Body of pancreas (tissue), 4 donors: Measurements from ENCODE around the gene CSPG4. TPM values are rescaled to one million over a fixed set of nuclear protein-coding genes. Genes with fewer than 3 reads are reported as not detected.
"Not testable (repeated sequence)": the region's sequence is repeated elsewhere in the genome, so short reads cannot be mapped to it uniquely, and the experiment has no call there.

Experiments
- ATAC-seq: fragments of 150-250 bp; one replicate; pipeline ENCODE4 v1.9.1; 2016
- DNase-seq, 4 donors: peaks; one replicate each; pipeline ENCODE4 v3.0.0-alpha.2; 2019
- H3K27ac ChIP-seq, 4 donors: fragments of 200-600 bp; sonication (generic); 1 replicate in 3 of 4; 2 replicates in 1 of 4; pipeline versions ENCODE4 v1.5.1 to v1.6.1; 2016 to 2019; ENCODE audit warnings: mild to moderate bottlenecking in 1 of 4, mixed read lengths in 1 of 4, moderate library complexity in 1 of 4
- H3K27me3 ChIP-seq, 2 donors: fragments of 200-600 bp; sonication (generic); one replicate each; pipeline ENCODE4 v1.6.0; 2016; ENCODE audit warnings: mild to moderate bottlenecking in 1 of 2
- H3K36me3 ChIP-seq, 2 donors: fragments of 200-600 bp; sonication (generic); replicated peaks in 1 of 2; 2 replicates each; pipeline ENCODE4 v1.5.1; 2016; ENCODE audit warnings: low read depth in 2 of 2; ENCODE audit not compliant: insufficient read depth in 1 of 2
- H3K4me1 ChIP-seq: fragments of 200-600 bp; sonication (generic); one replicate; pipeline ENCODE4 v1.6.0; 2016
- H3K4me3 ChIP-seq, 2 donors: fragments of 200-600 bp; sonication (generic); 1 replicate in 1 of 2; 2 replicates in 1 of 2; pipeline ENCODE4 v1.5.1; 2016 to 2019
- H3K9me3 ChIP-seq, 3 donors: fragments of 200-600 bp; sonication (generic); 1 replicate in 2 of 3; 2 replicates in 1 of 3; pipeline ENCODE4 v1.5.1; 2016
- POLR2A ChIP-seq, 3 donors: fragments of 450-650 bp; IDR thresholded peaks; one replicate each; pipeline ENCODE4 v1.6.1; 2016; ENCODE audit warnings: antibody characterized with exemption in 3 of 3, mild to moderate bottlenecking in 2 of 3
- WGBS, 2 donors: methylation state at CpG; one replicate each; pipeline ENCODE4 v1.1.5; 2017; 5-methylcytosine and 5-hydroxymethylcytosine counted together
- intact Hi-C: fragments of 100-400 bp; cut with DNase I; formaldehyde crosslinking; loops from one replicate; pipeline ENCODE4 v1.15.1; 2023
- total RNA-seq, 2 donors: library from RNA; depleted of rRNA; stranded (reverse); fragments of >200 nt; gene quantifications; one replicate each; pipeline ENCODE4 v1.1.0, GENCODE V29; 2016
- TF ChIP-seq, protein P1 (sequence below), 7 experiments: fragments of 450-650 bp in 4 of 7; fragments of 200-600 bp in 3 of 7; sonication (generic) in 3 of 7; IDR thresholded peaks; one replicate each; pipeline ENCODE4 v1.5.1; 2016 to 2019; ENCODE audit warnings: antibody characterized with exemption in 7 of 7

Gene CSPG4
- total RNA-seq, 2 donors from 2014 or later: 3.1 to 13.8 TPM

DNA sequence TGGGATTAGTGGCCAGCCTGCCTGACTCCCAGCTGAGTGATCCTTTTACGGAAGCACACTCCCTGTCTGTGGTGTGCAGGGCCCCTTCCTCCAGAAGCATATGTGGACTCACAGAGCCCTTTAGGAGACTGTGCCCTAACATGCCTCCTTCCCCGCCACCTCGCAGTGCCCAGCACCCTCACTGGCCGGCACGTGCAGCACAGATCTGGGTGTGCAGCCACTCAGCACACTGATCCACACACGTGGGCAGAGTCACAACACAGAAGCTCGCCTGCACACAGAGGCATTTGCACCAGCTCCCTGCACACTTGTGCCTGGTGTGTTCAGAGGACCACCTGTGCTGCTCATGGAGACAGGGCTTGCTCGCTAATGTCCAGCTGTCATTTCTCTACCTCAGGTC is 23.6 kb upstream of the CSPG4 start:
- Histone ChIP-seq H3K9me3 (no peaks in the 10 kb centered on the region), H3K27ac (no peak overlapping the region), H3K27me3 (no peaks in the 10 kb centered on the region), H3K36me3 (no peaks in the 10 kb centered on the region), H3K4me1 (peaks cover 14% of the 10 kb centered on the region), H3K4me3 (no peak overlapping the region)
- DNase-seq: no peak
- 81 to 90% methylated on average over 7 to 8 of the region's 8 CpGs for WGBS, 2 donors
- intact Hi-C loops: no loop called here
- no peak for ATAC-seq
- TF ChIP-seq, protein P1, sequence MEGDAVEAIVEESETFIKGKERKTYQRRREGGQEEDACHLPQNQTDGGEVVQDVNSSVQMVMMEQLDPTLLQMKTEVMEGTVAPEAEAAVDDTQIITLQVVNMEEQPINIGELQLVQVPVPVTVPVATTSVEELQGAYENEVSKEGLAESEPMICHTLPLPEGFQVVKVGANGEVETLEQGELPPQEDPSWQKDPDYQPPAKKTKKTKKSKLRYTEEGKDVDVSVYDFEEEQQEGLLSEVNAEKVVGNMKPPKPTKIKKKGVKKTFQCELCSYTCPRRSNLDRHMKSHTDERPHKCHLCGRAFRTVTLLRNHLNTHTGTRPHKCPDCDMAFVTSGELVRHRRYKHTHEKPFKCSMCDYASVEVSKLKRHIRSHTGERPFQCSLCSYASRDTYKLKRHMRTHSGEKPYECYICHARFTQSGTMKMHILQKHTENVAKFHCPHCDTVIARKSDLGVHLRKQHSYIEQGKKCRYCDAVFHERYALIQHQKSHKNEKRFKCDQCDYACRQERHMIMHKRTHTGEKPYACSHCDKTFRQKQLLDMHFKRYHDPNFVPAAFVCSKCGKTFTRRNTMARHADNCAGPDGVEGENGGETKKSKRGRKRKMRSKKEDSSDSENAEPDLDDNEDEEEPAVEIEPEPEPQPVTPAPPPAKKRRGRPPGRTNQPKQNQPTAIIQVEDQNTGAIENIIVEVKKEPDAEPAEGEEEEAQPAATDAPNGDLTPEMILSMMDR (IDR thresholded peaks at IDR 0.05): no peak
- TF ChIP-seq POLR2A (IDR thresholded peaks at IDR 0.05): no peak

DNA sequence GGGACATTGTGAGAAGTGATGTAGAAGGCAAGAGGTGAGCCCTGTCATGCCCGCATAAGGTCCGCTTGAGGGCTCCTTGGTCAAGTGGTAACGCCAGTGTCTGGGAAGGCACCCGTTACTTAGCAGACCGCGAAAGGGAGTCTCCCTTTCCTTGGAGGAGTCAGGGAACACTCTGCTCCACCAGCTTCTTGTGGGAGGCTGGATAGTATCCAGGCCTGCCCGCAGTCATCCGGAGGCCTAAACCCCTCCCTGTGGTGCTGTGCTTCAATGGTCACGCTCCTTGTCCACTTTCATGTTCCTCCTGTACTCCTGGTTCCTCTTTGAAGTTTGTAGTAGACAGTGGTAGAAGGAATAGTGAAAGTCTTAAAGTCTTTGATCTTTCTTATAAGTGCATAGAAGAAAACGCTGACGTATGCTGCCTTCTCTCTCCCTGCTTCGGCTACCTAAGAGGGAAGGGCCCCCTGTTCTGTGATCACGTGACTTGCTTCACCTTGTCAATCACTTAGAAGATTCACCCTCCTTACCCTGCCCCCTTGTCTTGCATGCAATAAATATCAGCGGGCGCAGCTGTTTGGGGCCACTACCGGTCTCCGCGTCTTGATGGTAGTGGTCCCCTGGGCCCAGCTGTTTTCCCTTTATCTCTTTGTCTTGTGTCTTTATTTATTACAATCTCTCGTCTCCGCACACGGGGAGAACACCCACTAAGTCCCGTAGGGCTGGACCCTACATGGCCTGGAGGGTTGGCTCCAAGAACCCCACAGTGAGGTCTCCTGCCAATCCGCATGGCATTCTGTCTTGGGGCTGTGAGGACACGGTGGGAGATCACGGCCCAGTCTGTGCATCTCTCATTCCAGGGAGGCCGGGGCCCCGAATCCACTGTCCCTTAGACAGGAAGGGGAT is 22.5 kb upstream of the CSPG4 start:
- H3K27ac ChIP-seq: not testable (repeated sequence)

DNA sequence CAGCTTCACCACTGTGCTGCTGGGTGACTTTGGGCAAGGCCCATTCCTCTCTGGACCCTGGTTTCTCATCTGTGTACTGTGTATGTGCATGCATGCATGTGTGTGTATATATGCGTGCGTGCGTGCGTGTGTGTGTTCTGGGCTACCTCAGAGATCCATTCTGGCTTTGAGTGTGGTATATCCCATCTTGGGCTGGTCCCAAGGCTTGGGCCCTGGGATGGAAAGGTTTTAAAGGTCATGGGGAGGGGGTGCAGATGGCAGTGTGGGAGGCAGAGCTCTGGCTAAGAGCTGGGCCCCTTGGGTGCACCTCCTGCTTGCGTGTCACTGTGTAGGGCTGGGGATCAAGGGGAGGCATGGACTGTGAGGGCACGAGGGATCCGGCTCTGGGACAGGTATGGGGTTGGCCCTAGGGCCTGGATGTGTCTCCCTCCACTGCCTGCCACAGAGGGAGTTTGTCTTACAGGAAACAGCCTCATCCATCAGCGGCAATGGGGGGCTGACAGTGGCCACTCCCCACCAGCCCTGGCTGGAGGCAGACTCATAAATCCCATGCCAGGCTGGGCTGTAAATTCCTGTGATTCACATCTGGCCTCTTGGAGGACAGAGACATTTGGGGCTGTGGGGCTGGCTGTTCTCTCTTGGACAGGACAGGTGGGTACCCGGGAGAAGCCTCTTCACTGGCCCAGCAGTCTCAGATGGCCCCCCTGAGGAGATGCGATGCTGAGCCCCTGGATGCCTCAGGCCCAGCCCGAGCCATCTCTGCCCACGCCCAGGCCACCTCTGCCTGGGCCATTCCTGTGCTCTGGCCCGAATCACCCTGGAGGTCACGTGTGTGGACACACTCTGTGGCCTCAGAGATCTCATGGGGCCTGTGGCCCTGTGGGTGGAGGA is 21.4 kb upstream of the CSPG4 start:
- no peak overlapping the region for H3K4me3 ChIP-seq
- no peak for DNase-seq
- H3K9me3 ChIP-seq: no peaks in the 10 kb centered on the region
- no peak overlapping the region for H3K27ac ChIP-seq
- ATAC-seq: no peak
- peaks cover 10% of the 10 kb centered on the region for H3K4me1 ChIP-seq
- 89 to 93% methylated on average over 6 to 14 of the region's 14 CpGs for WGBS, 2 donors
- H3K27me3 ChIP-seq: no peaks in the 10 kb centered on the region
- intact Hi-C loops: no loop called here
- H3K36me3 ChIP-seq: no peaks in the 10 kb centered on the region
- TF ChIP-seq, protein P1 (IDR thresholded peaks at IDR 0.05): no peak
- TF ChIP-seq POLR2A (IDR thresholded peaks at IDR 0.05): no peak

More for the DNA sequence above, 22.5 kb upstream of the CSPG4 start:
- H3K36me3 ChIP-seq, H3K4me3 ChIP-seq, ATAC-seq, H3K9me3 ChIP-seq, intact Hi-C loops, H3K27me3 ChIP-seq: not testable (repeated sequence)
- H3K4me1 ChIP-seq: peaks cover 14% of the 10 kb centered on the region
- WGBS, 2 donors: 85 to 86% methylated on average over 27 of the region's 27 CpGs
- peak in 1 of 4 donors; percentile 27 for DNase-seq

DNA sequence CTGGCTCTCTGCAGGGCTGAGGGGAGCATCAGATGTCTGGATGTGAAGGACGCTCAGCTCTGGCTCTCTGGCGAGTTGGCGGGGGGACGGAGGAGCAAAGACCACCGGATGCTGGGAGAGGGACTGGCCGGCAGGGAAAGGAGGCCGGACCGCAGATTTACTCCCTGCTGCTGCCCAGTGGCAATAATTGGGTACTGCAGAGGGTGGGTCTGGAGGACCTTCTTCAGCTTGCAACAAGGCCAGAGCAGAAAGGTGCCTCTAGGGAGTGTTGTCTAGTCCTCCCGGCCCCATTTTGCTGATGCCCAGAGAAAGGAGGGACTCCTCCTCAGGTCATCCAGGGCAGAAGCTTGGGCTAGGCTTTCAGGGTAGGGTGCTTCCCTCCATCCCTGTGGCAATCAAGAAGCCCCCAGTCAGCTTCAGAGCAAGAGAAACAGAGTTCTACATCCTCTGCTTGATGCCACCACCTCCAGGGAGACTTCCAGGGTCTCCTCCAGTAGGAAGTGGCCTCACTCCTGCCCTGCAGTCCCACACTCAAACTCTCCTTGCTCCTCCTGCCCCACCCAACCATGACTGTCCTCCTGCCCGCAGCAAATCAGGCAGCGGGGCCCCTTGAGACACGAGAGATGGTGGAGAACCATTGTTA is 20.3 kb upstream of the CSPG4 start:
- no peaks in the 10 kb centered on the region for H3K27me3 ChIP-seq
- H3K9me3 ChIP-seq: no peaks in the 10 kb centered on the region
- H3K27ac ChIP-seq: no peak overlapping the region
- no peaks in the 10 kb centered on the region for H3K36me3 ChIP-seq
- peak; percentile 70 to 75 (median 74) for DNase-seq
- peak; percentile 77 for ATAC-seq
- WGBS, 2 donors: 26 to 27% methylated on average over 5 to 12 of the region's 12 CpGs
- no peak overlapping the region for H3K4me3 ChIP-seq
- no peak for TF ChIP-seq POLR2A (IDR thresholded peaks at IDR 0.05)
- TF ChIP-seq, protein P1 (IDR thresholded peaks at IDR 0.05): peak; percentile 69 to 86 (median 78)
- peaks cover 3% of the 10 kb centered on the region for H3K4me1 ChIP-seq
- intact Hi-C loops: no loop called here
